Endothelial cell of umbilical vein (primary cell): ENCODE measurements around the gene RPRD1A. TPM values are rescaled to one million over a fixed set of nuclear protein-coding genes. Genes with fewer than 3 reads are reported as not detected.

Experiments used
- BruUV-seq: library from RNA; stranded (reverse); fragments of 400-500 nt; replicated peaks from 2 replicates; lab custom pipeline; 2021; lab: Mats Ljungman, UMichigan
- CTCF ChIA-PET: fragments of 300-600, 350-600 bp; sonication (Branson Sonifier 250); formaldehyde crosslinking; loops from one replicate; lab custom pipeline; 2021; ENCODE audit warnings: antibody characterized with exemption, inconsistent platforms; lab: Charles Lee
- POLR2A ChIA-PET: fragments of 300-600, 350-600 bp; sonication (Branson Sonifier 250); formaldehyde crosslinking; loops from one replicate; lab custom pipeline; 2021; ENCODE audit warnings: antibody characterized with exemption, inconsistent platforms; lab: Charles Lee
- DNase-seq: peaks from one replicate; pipeline ENCODE4 v3.0.0-alpha.2; 2011; ENCODE audit warnings: low read depth, low spot score
- FAIRE-seq: peaks from 2 replicates; lab custom pipeline; 2011; peaks lifted over from hg19 to GRCh38; lab: Jason Lieb, UNC
- H2AFZ ChIP-seq: 2 replicates; pipeline ENCODE4 v1.6.0; 2012; ENCODE audit warnings: low read depth, low read length, control low read depth, inconsistent platforms
- H3K27ac ChIP-seq: 2 replicates; pipeline ENCODE4 v1.5.1; 2011; ENCODE audit warnings: low read depth, mild to moderate bottlenecking, control low read depth, low read length, moderate library complexity; ENCODE audit not compliant: insufficient read depth
- H3K27me3 ChIP-seq, 2 experiments: 2 replicates each; pipeline versions ENCODE4 v1.6.0 to v1.6.1; 2011; ENCODE audit warnings: low read length in 2 of 2, mixed read lengths in 1 of 2; ENCODE audit not compliant: control insufficient read depth in 2 of 2, insufficient read depth in 2 of 2
- H3K36me3 ChIP-seq, 2 experiments: 2 replicates in 1 of 2; 3 replicates in 1 of 2; pipeline ENCODE4 v1.5.1; 2011; ENCODE audit warnings: low read length in 2 of 2, mild to moderate bottlenecking in 1 of 2, moderate library complexity in 1 of 2; ENCODE audit not compliant: control insufficient read depth in 2 of 2, insufficient read depth in 2 of 2; ENCODE audit errors: extremely low read depth in 1 of 2
- H3K4me1 ChIP-seq: 3 replicates; pipeline ENCODE4 v1.5.1; 2011; ENCODE audit warnings: mild to moderate bottlenecking, low read length; ENCODE audit not compliant: control insufficient read depth, insufficient read depth; ENCODE audit errors: extremely low read depth
- H3K4me2 ChIP-seq: 2 replicates; pipeline ENCODE4 v1.6.1; 2011; ENCODE audit warnings: low read length, control low read depth, mixed read lengths; ENCODE audit not compliant: insufficient read depth
- H3K4me3 ChIP-seq, 3 experiments: fragments of 200-600 bp in 1 of 3; sonication (generic), shearing (Covaris generic) in 1 of 3; replicated peaks in 1 of 3; 2 replicates each; pipeline ENCODE4 v1.5.1; 2011 to 2016; ENCODE audit warnings: control low read depth in 3 of 3, low read length in 3 of 3, mild to moderate bottlenecking in 2 of 3, inconsistent platforms in 1 of 3, low read depth in 1 of 3, moderate library complexity in 1 of 3; ENCODE audit not compliant: insufficient read depth in 1 of 3
- H3K79me2 ChIP-seq: 2 replicates; pipeline ENCODE4 v1.6.0; 2012; ENCODE audit warnings: low read length, inconsistent platforms; ENCODE audit not compliant: control insufficient read depth, insufficient read depth
- H3K9ac ChIP-seq: replicated peaks from 2 replicates; pipeline ENCODE3; 2011; ENCODE audit warnings: low read length, control low read depth; ENCODE audit not compliant: insufficient read depth; ENCODE audit errors: extremely low read depth
- H3K9me1 ChIP-seq: replicated peaks from 3 replicates; pipeline ENCODE4 v1.6.0; 2011; ENCODE audit warnings: mild to moderate bottlenecking, low read length; ENCODE audit not compliant: control insufficient read depth, insufficient read depth; ENCODE audit errors: extremely low read depth
- H3K9me3 ChIP-seq: replicated peaks from 2 replicates; pipeline ENCODE4 v1.5.1; 2012; ENCODE audit warnings: low read length, inconsistent platforms; ENCODE audit not compliant: control insufficient read depth, insufficient read depth
- H4K20me1 ChIP-seq: replicated peaks from 2 replicates; pipeline ENCODE3; 2011; ENCODE audit warnings: mild to moderate bottlenecking, low read length; ENCODE audit not compliant: control insufficient read depth, insufficient read depth; ENCODE audit errors: extremely low read depth
- CTCF ChIP-seq, 2 donors: IDR thresholded peaks; 1 replicate in 1 of 2; 2 replicates in 1 of 2; pipeline ENCODE4 v1.5.1; 2011; ENCODE audit warnings: low read length in 2 of 2, mild to moderate bottlenecking in 2 of 2, moderate library complexity in 2 of 2, control low read depth in 1 of 2, inconsistent platforms in 1 of 2, low read depth in 1 of 2; ENCODE audit not compliant: insufficient read depth in 1 of 2; ENCODE audit errors: extremely low read depth in 1 of 2
- EZH2 ChIP-seq: IDR thresholded peaks from 2 replicates; pipeline ENCODE4 v1.6.1; 2012; ENCODE audit warnings: borderline replicate concordance, low read depth, mild to moderate bottlenecking, moderate library complexity, low read length, inconsistent platforms; ENCODE audit not compliant: severe bottlenecking
- FOS ChIP-seq: IDR thresholded peaks from 2 replicates; pipeline ENCODE4 v1.6.1; 2011; ENCODE audit warnings: mild to moderate bottlenecking, low read length, moderate library complexity, borderline replicate concordance; ENCODE audit not compliant: insufficient read depth
- GATA2 ChIP-seq: IDR thresholded peaks from 2 replicates; pipeline ENCODE4 v1.7.0; 2011; ENCODE audit warnings: low read depth, mild to moderate bottlenecking, moderate library complexity, mixed read lengths, low read length; ENCODE audit not compliant: insufficient read length, insufficient read depth
- JUN ChIP-seq: IDR thresholded peaks from 2 replicates; pipeline ENCODE4 v1.6.1; 2011; ENCODE audit warnings: borderline replicate concordance, low read depth; ENCODE audit not compliant: insufficient read length, insufficient read depth
- MAX ChIP-seq: IDR thresholded peaks from 2 replicates; pipeline ENCODE4 v1.6.1; 2011; ENCODE audit not compliant: insufficient read depth, insufficient read length
- MYC ChIP-seq: IDR thresholded peaks from one replicate; pipeline ENCODE4 v1.6.1; 2011; ENCODE audit warnings: mild to moderate bottlenecking, low read depth, low read length
- POLR2A ChIP-seq: IDR thresholded peaks from 2 replicates; pipeline ENCODE4 v1.6.1; 2012; ENCODE audit warnings: low read depth, mild to moderate bottlenecking, control low read depth, low read length
- POLR2AphosphoS5 ChIP-seq: IDR thresholded peaks from 2 replicates; pipeline ENCODE4 v1.6.1; 2012; ENCODE audit warnings: low read depth, mild to moderate bottlenecking, control low read depth, low read length, moderate library complexity; ENCODE audit not compliant: insufficient read depth
- dilution Hi-C: fragments of 300-500 bp; cut with MboI; formaldehyde crosslinking; loops from one replicate; pipeline ENCODE4 v1.15.0; 2019; ENCODE audit warnings: low sequenced_read_pairs; ENCODE audit not compliant: extremely low pct_ligation_motif_present
- intact Hi-C: fragments of 100-400 bp; cut with micrococcal nuclease; formaldehyde crosslinking; loops from one replicate; pipeline ENCODE4 v1.10.0; 2022
- polyA plus RNA-seq, 4 experiments: library from polyadenylated mRNA; depleted of rRNA in 3 of 4; stranded (reverse) in 3 of 4; unstranded in 1 of 4; fragments of >200 nt; gene quantifications; 2 replicates each; pipeline versions ENCODE4 v1.2.1 to v1.2.3, GENCODE V29; 2011 to 2012; ENCODE audit warnings: missing spikeins in 1 of 4
- total RNA-seq: library from RNA; stranded (reverse); gene quantifications from 2 replicates; pipeline ENCODE4 v1.2.3, GENCODE V29; 2021

RPRD1A gene
- total and polyA plus RNA-seq, 2 donors (not counting 3 experiments of a cell fraction or from before 2014, with no cell fraction given) = 13.5 to 50.7 TPM

GRCh38 chr18:35953688-35954087 is 113.7 kb downstream of the RPRD1A start:
- Histone ChIP-seq H3K4me2 (no peak overlapping the region), H3K4me3 (no peak overlapping the region), H3K9me1 (no peaks in the 10 kb centered on the region), H3K79me2 (no peaks in the 10 kb centered on the region), H3K4me1 (peaks cover 3% of the 10 kb centered on the region), H3K9ac (no peak overlapping the region), H3K27ac (no peak overlapping the region), H3K36me3 (no peaks in the 10 kb centered on the region), H4K20me1 (no peaks in the 10 kb centered on the region), H3K9me3 (no peaks in the 10 kb centered on the region), H3K27me3 (peaks cover 0 to 15% of the 10 kb centered on the region in 2 experiments), H2AFZ (no peak overlapping the region)
- DNase-seq = no peak
- TF ChIP-seq POLR2AphosphoS5 (no peak), MYC (no peak), JUN (no peak), GATA2 (no peak), EZH2 (no peak), CTCF (IDR thresholded peaks at IDR 0.05; ENCODE audit: extremely low read depth in 1 of 2, insufficient read depth in 1 of 2, low read depth in 1 of 2, low read length in 2 of 2) (no peak), FOS (no peak), POLR2A (no peak), MAX (no peak)
- ChIA-PET CTCF (interaction anchor here (1.4 kb wide), 1 partner anchor 197 kb away, joined by 3 read pairs; no protein-coding TSS in a partner anchor), POLR2A (no interaction called here)
- BruUV-seq = no TSS peak
- FAIRE-seq = no peak
- dilution Hi-C loops = no loop called here
- intact Hi-C loops = loop anchor here (10.0 kb wide), 1 partner anchor 719 kb away; no protein-coding TSS in a partner anchor
